ENCODE results near the gene LZIC. TPM values are rescaled to one million over a fixed set of nuclear protein-coding genes. Genes with fewer than 3 reads are reported as not detected.

LZIC gene
- total and polyA plus RNA-seq, 2 of the 13 experiments (the other 11 are each of a cell fraction or from before 2014, with no cell fraction given) = 25.2 to 71.8 TPM

DNA sequence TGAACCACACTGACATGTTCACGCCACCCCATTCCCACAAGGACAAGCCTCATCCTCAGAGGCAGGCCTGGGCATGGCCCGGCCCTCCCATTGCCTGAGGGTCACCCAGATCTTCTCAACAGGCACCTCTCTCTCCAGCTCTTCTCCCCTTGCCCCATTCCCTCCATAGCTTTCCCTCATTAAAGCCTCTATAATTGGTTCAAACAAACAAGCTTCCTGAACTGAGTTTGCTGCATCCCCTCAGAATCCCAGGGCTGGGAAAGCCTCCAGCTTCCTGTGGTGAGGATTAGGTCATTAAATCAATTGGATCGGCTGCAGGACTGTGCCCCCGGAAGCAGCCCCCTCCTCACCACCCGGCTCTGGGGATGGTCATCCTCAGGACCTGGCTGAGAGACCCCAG, 52.0 kb downstream of the LZIC start:
- Histone ChIP-seq H4K20me1 (ENCODE audit: insufficient read depth, low read length) (no peaks in the 10 kb centered on the region), H3K4me1 (ENCODE audit: insufficient read depth, low read length) (peaks cover 13% of the 10 kb centered on the region; the same call in 1 of the 2 replicates), H3K9me3 (ENCODE audit: low read length) (no peaks in the 10 kb centered on the region), H3K79me2 (ENCODE audit: insufficient read depth, low read length) (peaks cover 6% of the 10 kb centered on the region), H3K27me3 (ENCODE audit: control insufficient read depth in 1 of 2, insufficient read depth in 2 of 2, low read length in 2 of 2) (no peaks in the 10 kb centered on the region), H3K27ac (ENCODE audit: extremely low read length, insufficient read depth, low read length) (no peak overlapping the region), H3K36me3 (replicated peaks in 1 of 2; ENCODE audit: control insufficient read depth in 1 of 2, insufficient read depth in 2 of 2, low read length in 2 of 2) (peaks cover 13 to 46% of the 10 kb centered on the region in 2 experiments; a peak in 4 of 5 replicates), H3K9ac (ENCODE audit: insufficient read depth, low read depth, low read length) (no peak overlapping the region), H3K4me2 (ENCODE audit: low read depth, low read length) (no peak overlapping the region), H3K4me3 (replicated peaks in 1 of 3; ENCODE audit: insufficient read depth in 1 of 3, low read depth in 2 of 3, low read length in 3 of 3) (no peak overlapping the region), H2AFZ (ENCODE audit: low read length) (no peak overlapping the region)
- DNase-seq (ENCODE audit: low spot score) (no peak), ATAC-seq (no peak), FAIRE-seq (no peak)
- no TSS peak for BruUV-seq (replicated peaks)
- 100% methylated on average over 2 of the region's 5 CpGs for WGBS (ENCODE audit: low lambda C conversion rate)
- intact Hi-C loops (cut with micrococcal nuclease; ENCODE audit: unreplicated experiment) = no loop called here
- TF ChIP-seq ZNF44 (CRISPR knock-in tag; IDR thresholded peaks at IDR 0.05) (no peak), NFKBIZ (CRISPR knock-in tag; IDR thresholded peaks at IDR 0.05) (no peak), ZNF660 (CRISPR knock-in tag; IDR thresholded peaks at IDR 0.05; ENCODE audit: borderline replicate concordance, low read depth) (no peak), SSRP1 (CRISPR knock-in tag; IDR thresholded peaks at IDR 0.05) (no peak), KAT7 (CRISPR knock-in tag; IDR thresholded peaks at IDR 0.05; ENCODE audit: borderline replicate concordance) (no peak), SAFB2 (CRISPR knock-in tag; IDR thresholded peaks at IDR 0.05; ENCODE audit: borderline replicate concordance, low read depth) (no peak), ZFX (CRISPR knock-in tag; IDR thresholded peaks at IDR 0.05; ENCODE audit: low read depth) (no peak)
- POLR2A ChIA-PET = interaction anchor here (0.8 to 1.8 kb wide), 2 partner anchors 12 to 23 kb away, joined by 3 to 5 read pairs; no protein-coding TSS in a partner anchor
- in situ Hi-C loops (cut with HindIII; ENCODE audit: extremely low pct_ligation_motif_present, low pct_unique_long_range_greater_than_20kb) = no loop called here
- CTCF ChIA-PET (ENCODE audit: low intra/inter-chr PET ratio, low total read pairs) = no interaction called here

DNA sequence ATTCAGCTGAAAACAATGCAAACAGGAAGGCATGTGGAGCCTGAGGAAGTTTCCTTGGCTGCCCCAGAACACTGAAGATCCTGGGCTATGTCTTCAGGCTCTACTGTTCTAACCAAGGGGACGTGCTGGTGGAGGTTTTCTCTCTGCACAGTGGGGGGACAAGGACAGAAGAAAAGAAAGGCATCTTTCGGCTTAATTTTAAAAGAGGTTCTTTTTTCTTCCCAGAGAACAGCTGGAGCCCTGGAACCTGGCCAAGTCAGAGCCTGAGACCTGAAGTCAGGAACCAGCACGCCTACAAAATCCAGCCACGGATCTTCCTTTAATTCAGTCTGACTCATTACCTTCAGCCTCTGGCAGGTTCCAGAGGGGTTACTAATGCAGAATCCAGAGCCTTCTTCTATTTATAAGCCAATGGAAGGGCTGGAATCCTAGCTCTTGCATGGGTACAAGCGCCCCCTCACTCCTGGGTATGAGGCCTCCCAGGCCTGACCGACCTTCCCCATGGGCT, 52.9 kb downstream of the LZIC start:
- Histone ChIP-seq H3K9ac (ENCODE audit: insufficient read depth, low read depth, low read length) (no peak overlapping the region), H3K4me1 (ENCODE audit: insufficient read depth, low read length) (peaks cover 13% of the 10 kb centered on the region; the same call in 1 of the 2 replicates), H3K4me3 (replicated peaks in 1 of 3; ENCODE audit: insufficient read depth in 1 of 3, low read depth in 2 of 3, low read length in 3 of 3) (no peak overlapping the region), H3K9me3 (ENCODE audit: low read length) (no peaks in the 10 kb centered on the region), H3K4me2 (ENCODE audit: low read depth, low read length) (no peak overlapping the region), H4K20me1 (ENCODE audit: insufficient read depth, low read length) (no peaks in the 10 kb centered on the region), H2AFZ (ENCODE audit: low read length) (no peak overlapping the region), H3K27me3 (ENCODE audit: control insufficient read depth in 1 of 2, insufficient read depth in 2 of 2, low read length in 2 of 2) (no peaks in the 10 kb centered on the region), H3K27ac (ENCODE audit: extremely low read length, insufficient read depth, low read length) (no peak overlapping the region), H3K79me2 (ENCODE audit: insufficient read depth, low read length) (peaks cover 6% of the 10 kb centered on the region), H3K36me3 (replicated peaks in 1 of 2; ENCODE audit: control insufficient read depth in 1 of 2, insufficient read depth in 2 of 2, low read length in 2 of 2) (peaks cover 15 to 49% of the 10 kb centered on the region in 2 experiments; a peak in 4 of 5 replicates)
- WGBS (ENCODE audit: low lambda C conversion rate) = 94% methylated on average over 6 of the region's 6 CpGs
- in situ Hi-C loops (cut with HindIII; ENCODE audit: extremely low pct_ligation_motif_present, low pct_unique_long_range_greater_than_20kb) = no loop called here
- FAIRE-seq (no peak), ATAC-seq (no peak), DNase-seq (ENCODE audit: low spot score) (no peak)
- ChIA-PET POLR2A (interaction anchor here (1.8 kb wide), 1 partner anchor 23 kb away, joined by 5 read pairs; no protein-coding TSS in a partner anchor), CTCF (ENCODE audit: low intra/inter-chr PET ratio, low total read pairs) (no interaction called here)
- intact Hi-C loops (cut with micrococcal nuclease; ENCODE audit: unreplicated experiment) = no loop called here
- no TSS peak for BruUV-seq (replicated peaks)
- TF ChIP-seq, protein P1, sequence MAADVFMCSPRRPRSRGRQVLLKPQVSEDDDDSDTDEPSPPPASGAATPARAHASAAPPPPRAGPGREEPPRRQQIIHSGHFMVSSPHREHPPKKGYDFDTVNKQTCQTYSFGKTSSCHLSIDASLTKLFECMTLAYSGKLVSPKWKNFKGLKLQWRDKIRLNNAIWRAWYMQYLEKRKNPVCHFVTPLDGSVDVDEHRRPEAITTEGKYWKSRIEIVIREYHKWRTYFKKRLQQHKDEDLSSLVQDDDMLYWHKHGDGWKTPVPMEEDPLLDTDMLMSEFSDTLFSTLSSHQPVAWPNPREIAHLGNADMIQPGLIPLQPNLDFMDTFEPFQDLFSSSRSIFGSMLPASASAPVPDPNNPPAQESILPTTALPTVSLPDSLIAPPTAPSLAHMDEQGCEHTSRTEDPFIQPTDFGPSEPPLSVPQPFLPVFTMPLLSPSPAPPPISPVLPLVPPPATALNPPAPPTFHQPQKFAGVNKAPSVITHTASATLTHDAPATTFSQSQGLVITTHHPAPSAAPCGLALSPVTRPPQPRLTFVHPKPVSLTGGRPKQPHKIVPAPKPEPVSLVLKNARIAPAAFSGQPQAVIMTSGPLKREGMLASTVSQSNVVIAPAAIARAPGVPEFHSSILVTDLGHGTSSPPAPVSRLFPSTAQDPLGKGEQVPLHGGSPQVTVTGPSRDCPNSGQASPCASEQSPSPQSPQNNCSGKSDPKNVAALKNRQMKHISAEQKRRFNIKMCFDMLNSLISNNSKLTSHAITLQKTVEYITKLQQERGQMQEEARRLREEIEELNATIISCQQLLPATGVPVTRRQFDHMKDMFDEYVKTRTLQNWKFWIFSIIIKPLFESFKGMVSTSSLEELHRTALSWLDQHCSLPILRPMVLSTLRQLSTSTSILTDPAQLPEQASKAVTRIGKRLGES (CRISPR knock-in tag; IDR thresholded peaks at IDR 0.05; ENCODE audit: borderline replicate concordance) = no peak
- TF ChIP-seq POLR2G (IDR thresholded peaks at IDR 0.05; ENCODE audit: low read depth, low read length) (no peak), ETV5 (CRISPR knock-in tag; IDR thresholded peaks at IDR 0.05; ENCODE audit: borderline replicate concordance) (no peak), SMYD3 (CRISPR knock-in tag; IDR thresholded peaks at IDR 0.05) (no peak), ZSCAN5A (CRISPR knock-in tag; IDR thresholded peaks at IDR 0.05; ENCODE audit: borderline replicate concordance) (no peak), ZSCAN30 (CRISPR knock-in tag; IDR thresholded peaks at IDR 0.05) (no peak), FOXM1 (CRISPR knock-in tag; IDR thresholded peaks at IDR 0.05) (no peak), SNRNP70 (IDR thresholded peaks at IDR 0.05; ENCODE audit: low read depth, low read length) (no peak), ZNF546 (CRISPR knock-in tag; conservative IDR thresholded peaks at IDR 0.05) (no peak)
